Endothelial cell (in vitro differentiated cells): ENCODE data around the gene C5orf63. TPM values are rescaled to one million over a fixed set of nuclear protein-coding genes. Genes with fewer than 3 reads are reported as not detected.

Experiments
- DNase-seq: peaks from one replicate; pipeline ENCODE4 v3.0.0; 2021; ENCODE audit warnings: low spot score
- H3K27ac Mint-ChIP-seq: one replicate; pipeline ENCODE4 v1.8.0; 2021; ENCODE audit warnings: mixed read lengths, inconsistent platforms; ENCODE audit not compliant: unreplicated experiment
- H3K27me3 Mint-ChIP-seq: one replicate; pipeline ENCODE4 v1.8.0; 2021; ENCODE audit warnings: mild to moderate bottlenecking, moderate library complexity, mixed read lengths, inconsistent platforms; ENCODE audit not compliant: unreplicated experiment
- H3K36me3 Mint-ChIP-seq: one replicate; pipeline ENCODE4 v1.8.0; 2021; ENCODE audit warnings: mild to moderate bottlenecking, low read depth, mixed read lengths, inconsistent platforms; ENCODE audit not compliant: unreplicated experiment
- H3K4me1 Mint-ChIP-seq: one replicate; pipeline ENCODE4 v1.8.0; 2021; ENCODE audit warnings: mild to moderate bottlenecking, mixed read lengths, inconsistent platforms; ENCODE audit not compliant: unreplicated experiment
- H3K4me3 Mint-ChIP-seq: one replicate; pipeline ENCODE4 v1.8.0; 2021; ENCODE audit warnings: mild to moderate bottlenecking, mixed read lengths, inconsistent platforms; ENCODE audit not compliant: unreplicated experiment
- H3K9me3 Mint-ChIP-seq: one replicate; pipeline ENCODE4 v1.8.0; 2021; ENCODE audit warnings: mixed read lengths, inconsistent platforms; ENCODE audit not compliant: unreplicated experiment
- total RNA-seq: library from RNA; stranded (reverse); fragmentation: NEBNext Ultra II Directional; extraction: Animal tissue kit (Norgen Biotek cat#: 25700); gene quantifications from one replicate; pipeline ENCODE4 v1.2.1, GENCODE V29; 2021; ENCODE audit not compliant: unreplicated experiment
- TF ChIP-seq, protein P1 (sequence below): fragments of 200-600 bp; sonication (generic); IDR thresholded peaks from one replicate; pipeline ENCODE4 v1.5.0; 2021; ENCODE audit warnings: antibody characterized with exemption; ENCODE audit not compliant: unreplicated experiment

Gene C5orf63
- total RNA-seq, 1 donor from 2014 or later: 2.0 TPM

GRCh38 chr5:127085371-127085770 lies 12.1 kb upstream of the C5orf63 start:
- H3K9me3 Mint-ChIP-seq: no peaks in the 10 kb centered on the region
- TF ChIP-seq, protein P1, sequence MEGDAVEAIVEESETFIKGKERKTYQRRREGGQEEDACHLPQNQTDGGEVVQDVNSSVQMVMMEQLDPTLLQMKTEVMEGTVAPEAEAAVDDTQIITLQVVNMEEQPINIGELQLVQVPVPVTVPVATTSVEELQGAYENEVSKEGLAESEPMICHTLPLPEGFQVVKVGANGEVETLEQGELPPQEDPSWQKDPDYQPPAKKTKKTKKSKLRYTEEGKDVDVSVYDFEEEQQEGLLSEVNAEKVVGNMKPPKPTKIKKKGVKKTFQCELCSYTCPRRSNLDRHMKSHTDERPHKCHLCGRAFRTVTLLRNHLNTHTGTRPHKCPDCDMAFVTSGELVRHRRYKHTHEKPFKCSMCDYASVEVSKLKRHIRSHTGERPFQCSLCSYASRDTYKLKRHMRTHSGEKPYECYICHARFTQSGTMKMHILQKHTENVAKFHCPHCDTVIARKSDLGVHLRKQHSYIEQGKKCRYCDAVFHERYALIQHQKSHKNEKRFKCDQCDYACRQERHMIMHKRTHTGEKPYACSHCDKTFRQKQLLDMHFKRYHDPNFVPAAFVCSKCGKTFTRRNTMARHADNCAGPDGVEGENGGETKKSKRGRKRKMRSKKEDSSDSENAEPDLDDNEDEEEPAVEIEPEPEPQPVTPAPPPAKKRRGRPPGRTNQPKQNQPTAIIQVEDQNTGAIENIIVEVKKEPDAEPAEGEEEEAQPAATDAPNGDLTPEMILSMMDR: no peak
- no peak overlapping the region for H3K4me3 Mint-ChIP-seq
- peaks cover 12% of the 10 kb centered on the region for H3K4me1 Mint-ChIP-seq
- no peaks in the 10 kb centered on the region for H3K36me3 Mint-ChIP-seq
- no peaks in the 10 kb centered on the region for H3K27me3 Mint-ChIP-seq
- DNase-seq: no peak
- no peak overlapping the region for H3K27ac Mint-ChIP-seq

DNA sequence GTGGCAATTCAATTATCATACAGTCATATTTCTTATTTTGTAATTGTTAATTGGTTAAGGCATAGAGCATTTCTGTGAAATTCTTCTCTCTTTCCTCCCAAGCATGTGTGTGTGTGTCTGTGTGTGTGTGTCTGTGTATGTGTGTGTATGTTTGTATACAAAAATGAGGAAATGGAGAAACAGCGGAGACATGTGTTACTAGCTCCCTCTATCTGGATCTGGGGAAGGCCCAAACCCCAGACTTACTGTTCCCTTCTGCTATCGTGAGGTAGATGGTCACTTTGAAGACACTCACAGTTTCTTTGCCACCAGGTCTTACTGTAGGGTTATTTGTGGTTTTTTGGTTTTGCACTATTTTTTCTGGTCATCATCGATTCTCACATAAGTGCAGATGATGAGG lies 11.4 kb upstream of the C5orf63 start:
- TF ChIP-seq, protein P1: no peak
- H3K4me1 Mint-ChIP-seq: peaks cover 17% of the 10 kb centered on the region
- H3K4me3 Mint-ChIP-seq: no peak overlapping the region
- no peaks in the 10 kb centered on the region for H3K9me3 Mint-ChIP-seq
- H3K27me3 Mint-ChIP-seq: no peaks in the 10 kb centered on the region
- no peaks in the 10 kb centered on the region for H3K36me3 Mint-ChIP-seq
- no peak overlapping the region for H3K27ac Mint-ChIP-seq
- no peak for DNase-seq

GRCh38 chr5:127083711-127084110 lies 10.4 kb upstream of the C5orf63 start:
- Mint-ChIP-seq H3K27me3 (no peaks in the 10 kb centered on the region), H3K4me1 (peaks cover 17% of the 10 kb centered on the region), H3K9me3 (no peaks in the 10 kb centered on the region), H3K4me3 (no peak overlapping the region), H3K36me3 (no peaks in the 10 kb centered on the region), H3K27ac (no peak overlapping the region)
- TF ChIP-seq, protein P1: no peak
- DNase-seq: no peak

DNA sequence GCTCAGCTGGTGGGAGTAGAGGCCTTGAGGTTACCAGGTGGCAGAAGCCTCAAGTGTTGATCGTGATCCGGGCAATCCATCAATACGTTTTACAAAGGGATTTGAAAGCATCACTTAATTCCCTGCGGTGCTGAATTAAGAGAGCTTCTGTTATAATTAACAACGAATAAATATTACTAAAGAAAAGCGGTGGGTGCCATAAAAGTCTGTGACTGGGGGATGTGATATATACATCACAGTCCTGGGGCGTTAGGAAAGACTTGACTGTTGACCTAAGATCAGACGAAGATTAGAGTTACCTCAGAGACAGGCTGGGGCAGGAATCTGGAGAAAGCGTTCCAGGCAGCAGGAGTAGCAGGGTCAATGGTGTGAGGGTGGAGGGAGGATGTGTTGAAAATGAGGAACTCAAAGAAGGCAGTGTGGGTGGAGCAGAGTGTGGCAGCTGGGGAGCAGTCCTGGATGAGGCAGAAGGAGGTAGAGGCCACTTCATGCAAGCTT lies 6.7 kb upstream of the C5orf63 start:
- H3K36me3 Mint-ChIP-seq: no peaks in the 10 kb centered on the region
- H3K9me3 Mint-ChIP-seq: no peaks in the 10 kb centered on the region
- H3K27ac Mint-ChIP-seq: no peak overlapping the region
- H3K4me3 Mint-ChIP-seq: no peak overlapping the region
- H3K4me1 Mint-ChIP-seq: peaks cover 21% of the 10 kb centered on the region
- TF ChIP-seq, protein P1: no peak
- DNase-seq: no peak
- no peaks in the 10 kb centered on the region for H3K27me3 Mint-ChIP-seq

GRCh38 chr5:127077366-127077765 lies 4.1 kb upstream of the C5orf63 start:
- Mint-ChIP-seq H3K27me3 (no peaks in the 10 kb centered on the region), H3K27ac (peak overlapping the region; percentile 25), H3K4me1 (peaks cover 34% of the 10 kb centered on the region), H3K36me3 (no peaks in the 10 kb centered on the region), H3K9me3 (no peaks in the 10 kb centered on the region), H3K4me3 (no peak overlapping the region)
- TF ChIP-seq, protein P1: no peak
- no peak for DNase-seq
